ENCODE results near the gene GATAD2A. TPM values are rescaled to one million over a fixed set of nuclear protein-coding genes. Genes with fewer than 3 reads are reported as not detected.
A peak's percentile ranks its signal among the peaks of the same experiment; 100 is the strongest.

GATAD2A gene
- total and polyA plus RNA-seq, 9 of the 15 experiments (the other 6 are each of a cell fraction or from before 2014, with no cell fraction given): 2.4 to 226 (median 44.2) TPM

GRCh38 chr19:19404879-19405860 is at the start of gene GATAD2A (continued):
- TF ChIP-seq TAF7 (tag; IDR thresholded peaks at IDR 0.05) (no peak), ZNF274 (IDR thresholded peaks at IDR 0.05; ENCODE audit: borderline replicate concordance, low read depth, low read length) (no peak), MEF2A (IDR thresholded peaks at IDR 0.05; ENCODE audit: control insufficient read depth, low read depth, low read length) (no peak), GABPA (tag; conservative IDR thresholded peaks at IDR 0.05; ENCODE audit: low read depth) (peak; percentile 90), XRCC3 (IDR thresholded peaks at IDR 0.05) (no peak), TRIM24 (IDR thresholded peaks at IDR 0.05) (peak in 1 of 2 experiments; percentile 48; a peak in 1 of 4 replicates), ZBTB2 (IDR thresholded peaks at IDR 0.05) (peak; percentile 93), ZNF668 (CRISPR knock-in tag; IDR thresholded peaks at IDR 0.05) (no peak), ETS2 (tag; IDR thresholded peaks at IDR 0.05; ENCODE audit: borderline replicate concordance, poor library complexity, severe bottlenecking) (no peak), ZNF589 (CRISPR knock-in tag; IDR thresholded peaks at IDR 0.05; ENCODE audit: low read depth) (0 out of 2 replicates have a peak, but pooled peaks have one; percentile 62), GTF2E2 (tag; IDR thresholded peaks at IDR 0.05) (no peak), ZC3H4 (CRISPR knock-in tag; IDR thresholded peaks at IDR 0.05; ENCODE audit: borderline replicate concordance) (no peak), SAFB2 (IDR thresholded peaks at IDR 0.05; ENCODE audit: borderline replicate concordance, low read depth, low read length, severe bottlenecking) (no peak), SP1 (CRISPR knock-in tag; IDR thresholded peaks at IDR 0.05) (peak; percentile 93), ZSCAN29 (IDR thresholded peaks at IDR 0.05) (no peak), ZNF444 (CRISPR knock-in tag; IDR thresholded peaks at IDR 0.05) (no peak), TSHZ1 (CRISPR knock-in tag; IDR thresholded peaks at IDR 0.05) (no peak), ASH1L (IDR thresholded peaks at IDR 0.05; ENCODE audit: borderline replicate concordance, low read depth, partially characterized antibody) (no peak), ZBTB9 (CRISPR knock-in tag; IDR thresholded peaks at IDR 0.05) (peak; percentile 79; the same call in 1 of the 2 replicates), L3MBTL2 (IDR thresholded peaks at IDR 0.05) (peak; percentile 98), SMARCA4 (IDR thresholded peaks at IDR 0.05) (peak; percentile 76), SNRNP70 (optimal IDR thresholded peaks at IDR 0.05; ENCODE audit: low read depth, low read length) (no peak), SREBF1 (IDR thresholded peaks at IDR 0.05; ENCODE audit: borderline replicate concordance, low read depth, low read length) (0 out of 2 replicates have a peak, but pooled peaks have one; percentile 32)
